Left ventricle myocardium inferior (tissue), 1 donor: ENCODE results near the gene INCA1. TPM values are rescaled to one million over a fixed set of nuclear protein-coding genes. Genes with fewer than 3 reads are reported as not detected.
A peak's percentile ranks its signal among the peaks of the same experiment; 100 is the strongest.

Experiments used
- DNase-seq: peaks from one replicate; pipeline ENCODE4 v3.0.0-alpha.2; 2020
- H3K27ac ChIP-seq: fragments of 200-600 bp; replicated peaks from 2 replicates; pipeline ENCODE4 v1.8.0; 2021
- H3K27me3 ChIP-seq: fragments of 200-600 bp; 2 replicates; pipeline ENCODE4 v1.8.0; 2021; ENCODE audit warnings: low read depth
- H3K36me3 ChIP-seq: fragments of 200-600 bp; 2 replicates; pipeline ENCODE4 v1.8.0; 2021
- H3K4me1 ChIP-seq: fragments of 200-600 bp; 2 replicates; pipeline ENCODE4 v1.8.0; 2021
- H3K4me3 ChIP-seq: fragments of 200-600 bp; 2 replicates; pipeline ENCODE4 v1.8.0; 2021; ENCODE audit warnings: mild to moderate bottlenecking, moderate library complexity
- H3K9me3 ChIP-seq: fragments of 200-600 bp; replicated peaks from 2 replicates; pipeline ENCODE4 v1.8.0; 2021
- CTCF ChIP-seq: fragments of 200-600 bp; IDR thresholded peaks from 2 replicates; pipeline ENCODE4 v1.8.0; 2021; ENCODE audit warnings: antibody characterized with exemption, mild to moderate bottlenecking, borderline replicate concordance
- intact Hi-C: fragments of 100-400 bp; cut with micrococcal nuclease; formaldehyde crosslinking; loops from one replicate; pipeline ENCODE4 v1.11.0; 2022
- total RNA-seq: library from RNA; stranded (reverse); fragmentation: NEBNext Ultra II Directional; extraction: Animal tissue kit (Norgen Biotek cat#: 25700); gene quantifications from one replicate; pipeline ENCODE4 v1.2.1, GENCODE V29; 2021
- donor health status: DM: no; HTN: yes; CAD: no; lungs with severe emphysema.

INCA1 gene
- total RNA-seq, 1 donor from 2014 or later: 3.1 TPM

DNA sequence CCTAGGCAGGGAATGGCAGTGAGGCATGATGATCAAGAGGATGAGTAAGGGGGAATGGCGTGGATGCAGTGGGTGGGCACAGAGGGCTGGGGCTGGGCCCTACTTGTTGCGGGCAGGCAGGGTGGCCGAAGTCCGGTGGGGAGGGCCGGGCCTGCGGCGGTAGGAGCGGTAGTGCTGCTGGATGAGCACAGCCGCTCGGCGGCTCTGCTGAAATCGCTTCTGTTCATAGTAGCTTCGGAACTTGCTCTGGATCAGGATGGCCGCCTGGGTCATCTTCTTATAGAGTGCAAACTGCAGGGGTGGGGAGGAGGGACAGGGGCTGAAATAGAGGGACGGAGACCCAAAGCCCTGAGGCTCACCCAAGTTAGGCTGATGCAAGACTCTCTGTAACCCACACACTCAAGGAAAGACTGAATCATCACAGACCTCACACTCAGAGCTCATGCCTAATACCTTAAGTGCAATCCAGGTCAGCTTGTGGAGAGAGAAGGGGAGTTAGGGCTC lies 28.2 kb downstream of the INCA1 start:
- peaks cover 32% of the 10 kb centered on the region for H3K36me3 ChIP-seq
- H3K4me1 ChIP-seq: peaks cover 65% of the 10 kb centered on the region
- no peak for DNase-seq
- no peaks in the 10 kb centered on the region for H3K9me3 ChIP-seq
- H3K27me3 ChIP-seq: no peaks in the 10 kb centered on the region
- intact Hi-C loops: no loop called here
- H3K4me3 ChIP-seq: peak overlapping the region; percentile 90
- no peak for TF ChIP-seq CTCF
- H3K27ac ChIP-seq: peak overlapping the region; percentile 98

GRCh38 chr17:4968486-4969046 lies 28.8 kb downstream of the INCA1 start:
- no peak for TF ChIP-seq CTCF
- Histone ChIP-seq H3K9me3 (no peaks in the 10 kb centered on the region), H3K27me3 (no peaks in the 10 kb centered on the region), H3K36me3 (peaks cover 31% of the 10 kb centered on the region), H3K4me1 (peaks cover 61% of the 10 kb centered on the region), H3K4me3 (peak overlapping the region; percentile 90), H3K27ac (peak overlapping the region; percentile 98)
- no peak for DNase-seq
- intact Hi-C loops: no loop called here

DNA sequence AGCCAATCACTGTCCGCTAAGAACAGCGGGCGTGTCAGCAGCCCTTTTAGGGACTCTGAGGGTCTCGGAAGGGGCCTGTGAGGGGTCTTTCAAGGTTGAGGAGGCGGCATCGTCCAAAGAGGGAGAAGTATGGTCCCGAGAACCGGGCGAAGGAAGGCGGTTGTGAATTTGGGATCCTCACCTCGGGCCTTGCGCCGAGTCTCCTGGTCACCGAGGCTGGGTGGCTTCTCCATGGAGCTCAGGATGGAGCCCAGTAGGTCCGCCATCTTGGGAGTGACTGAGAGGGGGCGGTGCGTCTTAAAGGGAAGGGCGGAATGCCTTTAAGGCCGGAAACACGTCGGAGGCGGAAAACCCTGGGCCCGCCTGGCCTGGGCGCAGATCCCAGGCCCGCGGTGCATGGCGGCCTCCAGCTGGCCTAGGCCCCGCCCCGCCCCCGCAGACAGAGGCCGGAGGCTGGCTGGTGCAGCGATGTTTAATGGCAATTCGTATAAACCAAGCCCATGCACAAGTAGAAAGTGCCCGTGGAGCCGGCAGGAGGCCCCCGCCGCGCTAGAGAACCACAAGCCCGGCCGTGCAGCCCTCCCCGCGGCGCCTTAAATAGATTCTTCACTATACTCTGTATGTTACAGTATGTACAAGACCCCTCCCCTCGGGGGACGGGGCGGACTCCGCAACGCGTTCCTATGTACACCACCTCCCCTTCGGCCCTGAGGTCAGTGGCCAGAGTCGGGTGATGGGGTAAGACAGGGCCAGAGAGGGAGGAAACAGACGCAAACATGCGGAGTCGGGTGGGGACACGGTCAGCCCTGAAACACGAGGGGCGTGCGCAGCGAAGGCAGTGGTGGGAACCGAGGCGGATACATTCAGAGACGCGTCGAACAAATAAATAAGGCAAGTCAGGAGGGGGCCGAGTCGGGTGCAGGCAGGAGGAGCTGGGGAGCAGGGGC lies 29.5 kb downstream of the INCA1 start, which contains the start of gene SPAG7:
Gene SPAG7, minus strand, starts transcription at position 279 of the 947 bp plus-strand sequence. Its CDS starts 13 bp downstream, at position 266.
- no peak for TF ChIP-seq CTCF
- Histone ChIP-seq H3K4me1 (peaks cover 54% of the 10 kb centered on the region), H3K27ac (peak within 1 kb of the TSS; percentile 98), H3K9me3 (no peaks in the 10 kb centered on the region), H3K36me3 (peaks cover 28% of the 10 kb centered on the region), H3K4me3 (peak within 1 kb of the TSS; percentile 90), H3K27me3 (no peaks in the 10 kb centered on the region)
- intact Hi-C loops: no loop called here
- DNase-seq: peak; percentile 94

- TF ChIP-seq CTCF: no peak
- Histone ChIP-seq H3K4me3 (peak overlapping the region; percentile 90), H3K27me3 (no peaks in the 10 kb centered on the region), H3K36me3 (peaks cover 27% of the 10 kb centered on the region), H3K9me3 (no peaks in the 10 kb centered on the region), H3K27ac (peak overlapping the region; percentile 98), H3K4me1 (peaks cover 45% of the 10 kb centered on the region)
- intact Hi-C loops: no loop called here
- DNase-seq: peak; percentile 98
These were observed 30.3 kb downstream of the INCA1 start for GRCh38 chr17:4966844-4967538.

- intact Hi-C loops: no loop called here
- TF ChIP-seq CTCF: no peak
- H3K4me1 ChIP-seq: peaks cover 42% of the 10 kb centered on the region
- H3K27ac ChIP-seq: peak overlapping the region; percentile 98
- peak overlapping the region; percentile 90 for H3K4me3 ChIP-seq
- peaks cover 41% of the 10 kb centered on the region for H3K36me3 ChIP-seq
- DNase-seq: no peak
- H3K27me3 ChIP-seq: no peaks in the 10 kb centered on the region
- no peaks in the 10 kb centered on the region for H3K9me3 ChIP-seq
These were observed 31.9 kb downstream of the INCA1 start for GRCh38 chr17:4965311-4965986.
